Measurements from ENCODE around the gene CPN1. TPM values are rescaled to one million over a fixed set of nuclear protein-coding genes. Genes with fewer than 3 reads are reported as not detected.
"Not testable (repeated sequence)": the region's sequence is repeated elsewhere in the genome, so short reads cannot be mapped to it uniquely, and the experiment has no call there.

The CPN1 gene
- total RNA-seq, 1 donor from 2014 or later: not detected

DNA sequence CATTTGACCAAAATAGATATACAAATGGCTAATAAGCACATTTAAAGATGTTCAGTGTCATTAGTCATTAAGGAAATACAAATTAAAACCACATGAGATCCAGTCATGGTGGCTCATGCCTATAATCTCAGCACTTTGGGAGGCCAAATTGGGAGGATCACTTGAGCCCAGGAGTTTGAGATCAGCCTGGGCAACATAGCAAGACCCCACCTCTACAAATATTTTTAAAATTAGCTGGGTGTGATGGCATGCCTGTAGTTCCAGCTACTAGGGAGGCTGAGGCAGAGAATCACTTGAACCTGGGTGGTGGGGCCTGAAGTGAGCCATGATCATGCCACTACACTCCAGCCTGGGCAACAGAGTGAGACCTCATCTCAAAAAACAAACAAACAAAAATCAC is 607 bp upstream of the CPN1 start:
- not testable (repeated sequence) for DNase-seq (ENCODE audit: low read depth in 2 of 2)

DNA sequence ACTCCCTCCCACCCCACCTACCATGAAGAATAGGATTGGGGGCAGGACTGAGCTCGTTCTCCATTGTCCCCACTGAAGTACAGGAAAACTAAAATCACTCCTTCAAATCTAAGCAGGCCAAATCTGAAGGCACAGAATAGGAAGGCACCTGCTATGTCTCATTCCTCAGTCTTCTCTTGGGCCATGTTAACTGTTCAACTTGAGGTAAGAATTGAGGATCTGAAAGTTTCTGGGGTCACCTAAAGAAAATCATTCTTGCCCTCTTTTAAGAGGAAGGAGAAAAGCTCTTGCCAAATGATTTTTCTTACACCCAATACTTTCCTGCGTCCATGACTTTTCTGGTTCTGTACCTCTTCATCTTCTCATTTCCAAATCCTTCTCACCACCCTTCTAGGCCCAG is 4.9 kb downstream of the CPN1 start:
- no peak for DNase-seq (ENCODE audit: low read depth in 2 of 2)

GRCh38 chr10:100075426-100076220 is 6.0 kb downstream of the CPN1 start:
- no peak for DNase-seq (ENCODE audit: low read depth in 2 of 2)

GRCh38 chr10:100072514-100072913 is 9.2 kb downstream of the CPN1 start:
- no peak for DNase-seq (ENCODE audit: low read depth in 2 of 2)

DNA sequence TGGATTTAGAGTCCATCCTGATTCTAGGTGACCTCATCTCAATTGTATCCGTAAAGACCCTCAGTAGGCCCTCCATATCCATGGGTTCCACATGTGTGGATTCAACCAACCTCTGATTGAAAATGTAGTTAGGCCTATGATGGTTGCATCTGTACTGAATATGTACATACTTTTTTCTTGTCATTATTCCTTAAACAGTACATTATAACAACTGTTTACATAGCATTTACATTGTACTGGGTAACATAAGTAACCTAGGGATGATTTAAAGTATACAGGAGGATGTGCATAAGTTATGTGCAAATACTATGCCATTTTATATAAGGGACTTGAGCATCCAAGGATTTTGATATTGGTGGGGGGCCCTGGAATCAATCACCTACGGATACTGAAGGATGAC is 10.1 kb downstream of the CPN1 start:
- no peak for DNase-seq (ENCODE audit: low read depth in 2 of 2)

DNA sequence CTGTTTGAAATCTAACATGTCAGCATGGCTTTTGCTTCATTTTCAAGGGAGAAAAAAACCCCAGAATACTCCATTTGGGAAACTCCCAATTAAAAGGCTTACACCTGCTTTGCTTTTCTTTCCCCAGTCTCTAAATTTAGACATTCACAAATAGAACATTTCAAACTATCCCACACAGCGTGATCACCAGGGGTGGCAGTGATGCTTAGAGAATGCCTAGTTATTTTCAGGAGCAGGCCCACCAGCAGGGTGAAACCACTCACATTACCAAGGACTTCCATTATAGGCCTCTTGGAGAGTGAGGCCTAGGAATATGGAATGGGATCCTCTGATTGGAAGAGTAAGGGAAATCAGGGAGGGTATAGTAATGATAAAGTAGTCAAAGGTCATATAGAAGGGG is 14.2 kb downstream of the CPN1 start:
- DNase-seq (ENCODE audit: low read depth in 2 of 2): no peak

DNA sequence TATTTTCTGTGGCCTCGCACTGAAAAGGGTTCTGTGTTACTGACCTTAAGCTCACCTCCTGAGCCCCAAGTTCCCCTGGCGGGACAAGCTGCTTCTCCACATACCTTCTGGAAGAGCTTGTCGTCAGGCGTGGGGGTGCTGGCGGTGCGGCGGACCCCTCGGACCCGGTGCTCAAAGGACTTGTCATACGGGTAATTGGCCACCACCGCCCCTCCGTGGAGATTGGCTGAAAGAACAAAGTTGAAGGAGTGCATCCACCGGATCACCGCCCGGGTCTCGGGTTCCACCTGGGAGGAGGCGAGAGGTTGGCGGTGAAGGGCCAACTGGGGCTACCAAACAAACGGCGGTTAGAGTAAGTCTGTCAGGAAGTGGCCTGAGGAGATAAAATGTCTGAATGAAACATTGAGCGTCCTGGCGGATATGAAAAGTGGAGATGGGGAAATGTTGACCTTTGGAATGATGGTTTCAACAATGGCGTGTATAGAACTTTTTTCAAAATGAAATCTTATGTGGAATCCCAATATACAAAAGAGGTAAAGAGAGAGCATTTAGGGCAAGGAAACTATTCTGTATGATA is 16.5 kb downstream of the CPN1 start:
- no peak for DNase-seq (ENCODE audit: low read depth in 2 of 2)

GRCh38 chr10:100061401-100061800 is 20.3 kb downstream of the CPN1 start:
- no peak for DNase-seq (ENCODE audit: low read depth in 2 of 2)

- DNase-seq (ENCODE audit: low read depth in 2 of 2): no peak
These were observed 23.7 kb downstream of the CPN1 start for GRCh38 chr10:100057948-100058347.

DNA sequence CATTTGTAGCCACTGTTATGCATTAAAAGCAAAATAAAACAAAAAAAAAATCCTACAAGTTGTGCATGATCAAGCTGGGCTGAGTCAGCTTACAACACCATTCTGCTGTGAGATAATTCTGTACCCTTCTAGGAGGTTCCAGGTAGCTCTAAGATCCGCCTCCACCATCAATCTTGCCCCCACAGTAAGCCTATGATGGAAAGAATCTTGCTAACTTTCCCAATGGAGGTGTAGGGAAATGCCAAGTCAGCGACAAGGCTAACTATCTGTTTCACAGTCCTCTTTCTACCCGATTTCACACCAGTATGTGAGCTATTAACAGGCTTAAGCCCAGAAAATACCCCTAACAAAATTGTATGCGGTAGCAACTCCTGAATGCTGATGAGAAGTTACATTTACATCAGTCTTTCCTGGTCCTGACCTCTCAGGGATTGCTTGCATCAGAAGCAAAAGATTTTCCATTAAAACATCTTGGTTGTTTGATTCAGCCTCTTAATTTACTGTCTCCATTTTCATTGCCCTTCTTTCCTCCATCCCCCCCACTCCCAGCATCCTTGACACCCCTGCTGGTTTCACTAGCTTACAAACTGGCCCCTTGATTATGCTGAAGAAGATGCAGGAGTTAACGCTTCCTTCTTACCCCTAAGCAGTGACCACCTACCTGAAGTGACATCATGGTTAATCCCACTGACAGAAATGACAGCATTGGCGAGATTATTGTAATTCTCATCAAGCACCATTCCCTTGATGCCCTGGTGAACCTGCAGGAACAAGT is 27.8 kb downstream of the CPN1 start:
- DNase-seq (ENCODE audit: low read depth in 2 of 2): no peak

GRCh38 chr10:100046021-100046486 is 35.6 kb downstream of the CPN1 start:
- peak; percentile 85 to 86 for DNase-seq (ENCODE audit: low read depth in 2 of 2)

DNA sequence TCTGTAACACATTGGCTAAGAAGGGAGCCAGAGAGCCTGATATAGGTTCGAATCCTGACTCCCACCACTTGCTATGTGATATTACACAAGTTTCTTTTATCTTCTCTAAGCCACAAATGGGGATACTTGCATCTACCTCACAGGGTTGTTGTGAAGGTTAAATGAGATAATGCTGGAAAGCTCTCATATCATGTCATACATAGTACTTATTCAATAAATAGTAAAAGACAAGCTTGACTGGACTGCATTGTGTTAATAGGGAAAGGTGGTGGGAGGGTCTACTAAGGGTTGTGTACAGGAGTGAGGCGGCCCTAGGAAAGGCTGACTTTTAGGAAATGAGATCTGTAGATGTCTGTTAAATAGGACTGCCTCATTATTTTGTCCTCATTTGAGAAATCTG is 36.1 kb downstream of the CPN1 start:
- DNase-seq (ENCODE audit: low read depth in 2 of 2): peak in 1 of 2 donors; percentile 7

DNA sequence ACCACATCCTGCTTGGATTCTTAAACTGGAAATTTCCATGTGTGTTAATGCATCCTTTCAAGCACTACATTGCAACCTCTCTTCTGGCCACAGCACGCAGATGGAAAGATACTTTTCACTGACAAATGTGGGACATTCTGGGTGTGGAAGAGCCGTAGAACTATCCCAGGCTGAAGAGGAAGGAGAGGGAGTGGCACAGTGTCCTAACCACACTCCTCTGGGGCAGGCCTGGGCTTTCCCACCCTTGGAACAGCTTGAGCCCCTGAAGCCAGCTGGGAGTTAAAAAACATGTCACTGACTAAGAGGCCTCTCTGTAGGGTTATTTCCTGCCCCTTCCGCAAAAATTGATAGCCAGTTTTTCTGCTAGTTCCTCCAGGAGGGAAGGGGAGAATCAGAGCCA is 37.9 kb downstream of the CPN1 start:
- DNase-seq (ENCODE audit: low read depth in 2 of 2): peak; percentile 63 to 86

DNA sequence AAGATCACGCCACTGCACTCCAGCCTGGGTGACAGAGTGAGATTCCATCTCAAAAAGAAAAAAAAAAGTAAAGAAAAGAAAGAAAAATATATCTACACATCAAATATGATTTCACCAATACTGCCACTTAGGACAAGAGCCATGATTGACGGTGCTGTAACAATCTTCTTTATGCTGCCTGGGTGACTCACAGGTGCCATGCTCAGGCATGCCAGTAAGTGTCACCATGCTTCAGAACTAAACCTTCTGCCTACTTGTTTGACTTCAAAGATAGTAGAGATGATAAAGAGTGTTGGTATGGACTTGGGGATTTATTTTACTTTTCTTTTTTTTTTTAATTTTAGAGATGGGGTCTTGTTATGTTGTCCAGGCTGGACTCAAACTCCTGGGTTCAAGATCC is 38.3 kb downstream of the CPN1 start:
- DNase-seq (ENCODE audit: low read depth in 2 of 2): peak in 1 of 2 donors; percentile 36

GRCh38 chr10:100041306-100042002 is 40.2 kb downstream of the CPN1 start:
- DNase-seq (ENCODE audit: low read depth in 2 of 2): no peak

GRCh38 chr10:100038561-100039071 is 43.1 kb downstream of the CPN1 start:
- DNase-seq (ENCODE audit: low read depth in 2 of 2): peak in 1 of 2 donors; percentile 30

DNA sequence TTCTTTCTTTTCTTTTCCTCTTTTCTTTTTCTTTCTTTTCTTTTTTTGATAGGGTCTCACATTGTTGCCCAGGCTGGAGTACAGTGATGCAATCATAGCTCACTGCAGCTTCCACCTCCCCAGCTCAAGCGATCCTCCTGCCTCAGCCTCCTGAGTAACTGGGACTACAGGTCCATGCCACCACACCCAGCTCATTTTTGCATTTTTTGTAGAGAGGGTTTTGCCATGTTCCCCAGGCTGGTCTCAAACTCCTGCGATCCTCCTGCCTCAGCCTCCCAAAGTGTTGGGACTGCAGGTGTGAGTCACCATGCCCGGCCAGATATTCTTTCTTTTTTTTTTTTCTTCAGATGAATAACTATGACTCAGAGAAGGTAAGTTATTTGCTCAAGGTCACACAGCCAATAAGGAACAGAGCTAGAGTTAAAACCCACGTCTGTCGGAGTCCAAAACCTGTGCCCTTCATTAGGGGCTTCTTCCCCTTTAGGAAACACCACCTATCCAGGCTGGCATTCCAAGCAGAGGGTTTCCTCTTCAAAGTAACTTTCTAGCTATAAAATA is 43.8 kb downstream of the CPN1 start:
- DNase-seq (ENCODE audit: low read depth in 2 of 2): peak in 1 of 2 donors; percentile 4

GRCh38 chr10:100036850-100037249 is 44.8 kb downstream of the CPN1 start:
- DNase-seq (ENCODE audit: low read depth in 2 of 2): no peak

DNA sequence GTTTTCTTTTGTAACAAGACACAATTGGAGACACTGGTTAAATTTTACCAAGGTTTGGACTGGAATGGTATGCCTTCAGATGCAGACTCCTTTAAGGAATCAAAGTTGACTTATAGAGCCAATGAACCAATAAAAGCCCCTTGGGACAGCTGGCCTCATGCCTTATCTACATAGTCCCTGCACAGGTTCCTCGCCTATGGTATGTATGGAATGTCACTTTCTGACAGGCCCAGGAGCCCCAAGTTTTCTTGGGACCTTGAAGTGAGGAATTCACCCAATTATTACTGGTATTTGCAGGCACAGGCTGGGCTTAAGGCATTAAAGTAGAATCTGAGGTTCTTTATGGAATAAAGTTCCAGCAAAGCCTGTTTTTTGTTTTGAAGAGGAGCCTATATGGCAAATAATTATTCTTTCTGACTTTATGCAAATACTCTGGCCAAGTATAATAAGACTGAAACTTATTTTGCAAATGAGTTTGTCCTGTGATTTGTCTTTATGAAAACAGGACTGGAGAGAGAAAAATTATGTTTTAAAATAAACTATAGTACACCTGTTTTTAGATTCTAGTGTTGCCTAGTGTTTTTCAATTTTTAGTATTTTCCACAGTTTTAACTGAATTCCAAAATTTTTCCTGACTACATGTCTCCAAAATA is 47.8 kb downstream of the CPN1 start:
- DNase-seq (ENCODE audit: low read depth in 2 of 2): no peak

- no peak for DNase-seq (ENCODE audit: low read depth in 2 of 2)
These were observed 54.3 kb downstream of the CPN1 start for GRCh38 chr10:100027416-100027815.

GRCh38 chr10:100025576-100025975 is 56.1 kb downstream of the CPN1 start:
- DNase-seq (ENCODE audit: low read depth in 2 of 2): peak in 1 of 2 donors; percentile 13

Data from lung microvascular endothelial cell (primary cell).